Esophagus muscularis mucosa (tissue), 3 donors: ENCODE data around the gene AQR.

Experiments
- POLR2A ChIP-seq: fragments of 450-650 bp; IDR thresholded peaks from one replicate; pipeline ENCODE4 v1.6.1; 2017; ENCODE audit warnings: antibody characterized with exemption, moderate library complexity, mild to moderate bottlenecking, low read depth
- TF ChIP-seq, protein P1 (sequence below), 3 experiments: fragments of 200-600 bp in 2 of 3; fragments of 450-650 bp in 1 of 3; sonication (generic) in 2 of 3; IDR thresholded peaks; one replicate each; pipeline ENCODE4 v1.5.1; 2017 to 2019; ENCODE audit warnings: antibody characterized with exemption in 3 of 3, mild to moderate bottlenecking in 2 of 3, moderate library complexity in 1 of 3

DNA sequence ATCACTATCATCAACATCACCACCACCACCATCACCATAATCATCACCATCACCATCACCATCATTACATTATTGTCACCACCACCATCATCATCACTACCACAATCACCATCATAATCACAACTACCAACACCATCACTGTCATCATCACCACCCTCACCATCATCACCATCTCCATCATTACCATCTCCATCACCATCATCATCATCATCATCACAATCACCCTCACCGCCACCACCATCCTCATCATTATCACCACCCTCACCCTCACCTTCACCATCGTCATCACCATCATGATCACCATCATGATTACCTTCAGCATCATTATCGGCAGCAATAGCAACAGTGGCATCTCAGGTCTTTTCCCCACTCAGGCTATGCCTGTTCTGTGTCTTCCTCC, 131.3 kb downstream of the AQR start:
- TF ChIP-seq, protein P1, sequence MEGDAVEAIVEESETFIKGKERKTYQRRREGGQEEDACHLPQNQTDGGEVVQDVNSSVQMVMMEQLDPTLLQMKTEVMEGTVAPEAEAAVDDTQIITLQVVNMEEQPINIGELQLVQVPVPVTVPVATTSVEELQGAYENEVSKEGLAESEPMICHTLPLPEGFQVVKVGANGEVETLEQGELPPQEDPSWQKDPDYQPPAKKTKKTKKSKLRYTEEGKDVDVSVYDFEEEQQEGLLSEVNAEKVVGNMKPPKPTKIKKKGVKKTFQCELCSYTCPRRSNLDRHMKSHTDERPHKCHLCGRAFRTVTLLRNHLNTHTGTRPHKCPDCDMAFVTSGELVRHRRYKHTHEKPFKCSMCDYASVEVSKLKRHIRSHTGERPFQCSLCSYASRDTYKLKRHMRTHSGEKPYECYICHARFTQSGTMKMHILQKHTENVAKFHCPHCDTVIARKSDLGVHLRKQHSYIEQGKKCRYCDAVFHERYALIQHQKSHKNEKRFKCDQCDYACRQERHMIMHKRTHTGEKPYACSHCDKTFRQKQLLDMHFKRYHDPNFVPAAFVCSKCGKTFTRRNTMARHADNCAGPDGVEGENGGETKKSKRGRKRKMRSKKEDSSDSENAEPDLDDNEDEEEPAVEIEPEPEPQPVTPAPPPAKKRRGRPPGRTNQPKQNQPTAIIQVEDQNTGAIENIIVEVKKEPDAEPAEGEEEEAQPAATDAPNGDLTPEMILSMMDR (IDR thresholded peaks at IDR 0.05), result no peak
- TF ChIP-seq POLR2A, result no peak
